Caki2 (cell line): ENCODE results near the gene CCDC88A. TPM values are rescaled to one million over a fixed set of nuclear protein-coding genes. Genes with fewer than 3 reads are reported as not detected.
"Not testable (repeated sequence)": the region's sequence is repeated elsewhere in the genome, so short reads cannot be mapped to it uniquely, and the experiment has no call there.

Experiments
- DNase-seq: peaks from one replicate; pipeline ENCODE4 v3.0.0-alpha.2; 2015; ENCODE audit warnings: low read depth
- in situ Hi-C: cut with HindIII; loops from 2 replicates; pipeline ENCODE4 v1.10.0; 2016; ENCODE audit warnings: low sequenced_read_pairs, low pct_unique_long_range_greater_than_20kb, mixed read lengths
- total RNA-seq: library from RNA; depleted of rRNA; stranded (reverse); fragments of >200 nt; shearing (Covaris generic); gene quantifications from 2 replicates; pipeline ENCODE4 v1.2.3, GENCODE V29; 2014; ENCODE audit warnings: low replicate concordance; rRNA removed

CCDC88A gene, protein sequence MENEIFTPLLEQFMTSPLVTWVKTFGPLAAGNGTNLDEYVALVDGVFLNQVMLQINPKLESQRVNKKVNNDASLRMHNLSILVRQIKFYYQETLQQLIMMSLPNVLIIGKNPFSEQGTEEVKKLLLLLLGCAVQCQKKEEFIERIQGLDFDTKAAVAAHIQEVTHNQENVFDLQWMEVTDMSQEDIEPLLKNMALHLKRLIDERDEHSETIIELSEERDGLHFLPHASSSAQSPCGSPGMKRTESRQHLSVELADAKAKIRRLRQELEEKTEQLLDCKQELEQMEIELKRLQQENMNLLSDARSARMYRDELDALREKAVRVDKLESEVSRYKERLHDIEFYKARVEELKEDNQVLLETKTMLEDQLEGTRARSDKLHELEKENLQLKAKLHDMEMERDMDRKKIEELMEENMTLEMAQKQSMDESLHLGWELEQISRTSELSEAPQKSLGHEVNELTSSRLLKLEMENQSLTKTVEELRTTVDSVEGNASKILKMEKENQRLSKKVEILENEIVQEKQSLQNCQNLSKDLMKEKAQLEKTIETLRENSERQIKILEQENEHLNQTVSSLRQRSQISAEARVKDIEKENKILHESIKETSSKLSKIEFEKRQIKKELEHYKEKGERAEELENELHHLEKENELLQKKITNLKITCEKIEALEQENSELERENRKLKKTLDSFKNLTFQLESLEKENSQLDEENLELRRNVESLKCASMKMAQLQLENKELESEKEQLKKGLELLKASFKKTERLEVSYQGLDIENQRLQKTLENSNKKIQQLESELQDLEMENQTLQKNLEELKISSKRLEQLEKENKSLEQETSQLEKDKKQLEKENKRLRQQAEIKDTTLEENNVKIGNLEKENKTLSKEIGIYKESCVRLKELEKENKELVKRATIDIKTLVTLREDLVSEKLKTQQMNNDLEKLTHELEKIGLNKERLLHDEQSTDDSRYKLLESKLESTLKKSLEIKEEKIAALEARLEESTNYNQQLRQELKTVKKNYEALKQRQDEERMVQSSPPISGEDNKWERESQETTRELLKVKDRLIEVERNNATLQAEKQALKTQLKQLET (N-terminal part only)
- 8.8 and 18.5 TPM in 2 replicates for total RNA-seq

DNA sequence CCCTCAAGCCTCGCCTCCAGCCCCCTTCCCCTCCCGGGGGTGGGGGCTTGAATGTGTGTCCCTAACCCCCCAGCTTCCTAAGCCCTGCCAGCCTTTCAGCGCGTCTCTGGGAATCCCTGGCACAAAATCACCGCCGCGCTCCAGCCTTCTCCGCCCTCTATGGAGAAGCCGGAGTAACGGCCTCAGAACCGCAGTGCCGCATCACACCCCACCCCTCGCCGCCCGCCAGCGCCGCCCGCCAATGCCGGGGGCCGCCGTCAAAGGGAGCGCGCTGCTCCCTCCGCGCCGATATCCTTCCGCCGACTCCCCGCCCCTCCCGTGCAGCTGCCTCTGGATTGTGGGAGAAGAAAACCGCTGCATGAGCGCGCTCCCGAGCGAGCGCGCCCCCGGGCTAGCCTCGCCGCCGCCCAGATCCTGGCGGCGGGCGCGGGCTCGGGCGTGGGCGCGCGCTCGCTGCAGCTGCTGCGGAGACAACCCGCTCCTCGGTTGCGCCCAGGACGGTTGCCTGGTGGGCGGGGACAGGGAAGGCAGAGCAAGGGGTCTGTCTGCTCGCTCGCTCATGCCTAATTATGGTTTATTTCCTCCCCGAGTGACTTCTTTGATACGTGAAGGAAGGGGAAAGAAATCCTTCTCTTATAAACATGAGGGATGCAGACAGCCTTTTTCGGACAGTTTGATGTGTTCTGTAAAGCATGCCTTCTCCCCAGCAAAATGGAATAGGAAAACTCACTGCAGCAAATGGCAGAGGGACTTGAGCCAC lies at the start of gene CCDC88A:
TSS of gene CCDC88A (minus strand) at position 178 of the 760 bp plus-strand sequence. CDS start 777 bp downstream, outside the sequence.
- in situ Hi-C loops = loop anchor here (10.0 kb wide), 1 partner anchor 85 kb away; no protein-coding TSS in a partner anchor
- peak; percentile 98 for DNase-seq

DNA sequence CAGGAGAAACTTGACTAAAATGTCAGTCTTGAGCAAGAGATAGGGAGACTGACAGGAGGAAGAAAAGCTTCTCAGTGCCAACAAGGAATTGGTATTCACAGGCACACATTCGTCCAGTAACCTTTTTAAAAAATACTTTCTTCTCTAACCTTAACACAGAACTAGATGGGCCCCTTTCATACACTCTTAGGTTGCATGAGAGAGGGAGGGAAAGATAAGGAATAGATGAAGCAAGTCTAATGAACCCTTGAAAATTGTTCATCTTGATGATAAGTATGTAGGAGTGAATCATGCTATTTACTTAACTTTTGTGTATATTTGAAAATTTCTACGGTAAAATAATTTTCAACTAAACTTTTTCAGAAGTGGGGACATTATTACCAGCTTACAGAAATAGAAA lies 42.0 kb upstream of the CCDC88A start:
- in situ Hi-C loops = no loop called here

DNA sequence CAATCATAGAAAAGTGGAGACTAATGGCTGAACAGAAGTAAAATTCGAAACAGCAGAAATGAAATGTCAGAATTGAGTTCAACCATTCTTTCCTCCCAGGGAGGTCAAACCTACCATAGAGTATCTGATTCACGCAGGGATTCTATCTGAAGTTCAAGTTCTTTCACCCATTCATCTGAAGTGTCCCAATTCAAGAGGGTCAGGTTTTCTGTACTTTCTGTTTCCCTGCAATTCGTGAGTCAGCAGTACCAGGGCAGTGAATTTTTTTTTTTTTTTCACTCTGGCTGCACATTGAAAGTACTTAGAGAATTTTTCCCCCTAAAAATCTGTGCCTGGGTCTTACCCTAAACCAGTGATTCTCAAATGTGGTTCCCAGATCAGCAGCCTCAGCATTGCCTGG lies 40.9 kb upstream of the CCDC88A start:
- DNase-seq = no peak
- in situ Hi-C loops = no loop called here

More for the DNA sequence above, 42.0 kb upstream of the CCDC88A start:
- no peak for DNase-seq

DNA sequence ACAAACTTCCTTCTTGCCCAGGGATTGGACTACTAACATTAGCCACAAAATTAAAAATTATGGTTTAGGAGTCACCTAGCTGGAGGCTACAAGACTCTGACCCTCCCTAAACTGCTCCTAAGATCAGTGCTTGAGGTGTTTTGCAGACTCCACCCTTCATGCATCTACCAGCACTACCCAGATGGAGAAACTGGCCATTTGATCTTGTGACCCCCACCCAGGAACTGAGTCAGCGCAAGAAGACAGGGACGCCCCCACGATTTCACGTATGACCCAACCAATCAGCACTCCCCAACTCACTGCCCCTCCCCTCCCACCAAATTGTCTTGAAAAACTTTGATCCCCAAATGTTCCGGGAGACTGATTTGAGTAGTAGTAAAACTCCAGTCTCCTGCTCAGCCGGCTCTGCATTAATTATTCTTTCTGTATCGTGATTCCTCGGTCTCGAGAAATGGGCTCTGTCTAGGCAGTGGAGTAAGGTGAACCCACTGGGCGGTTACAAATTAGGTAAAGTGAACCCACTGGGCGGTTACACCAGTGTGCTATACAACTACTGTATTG lies 40.1 kb upstream of the CCDC88A start:
- in situ Hi-C loops = no loop called here

DNA sequence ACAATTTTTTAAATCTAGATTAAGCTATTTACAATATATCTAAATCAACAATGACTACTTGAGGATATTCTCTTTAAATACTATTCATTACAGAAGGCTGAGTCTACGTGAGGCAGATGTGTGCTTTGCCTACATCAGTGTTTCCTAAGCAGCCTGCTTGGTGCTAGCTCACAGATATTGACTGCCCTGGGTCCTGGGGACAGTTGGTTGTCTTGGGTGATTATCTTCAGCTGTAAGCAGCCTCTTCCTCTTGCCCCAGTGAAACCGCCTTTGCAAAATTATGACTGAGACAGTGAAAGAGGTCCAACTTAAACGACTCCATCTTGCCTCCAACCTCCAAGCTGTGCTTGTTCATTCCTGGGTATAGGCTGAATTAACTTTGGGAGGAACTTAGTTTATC lies 39.6 kb upstream of the CCDC88A start:
- in situ Hi-C loops = no loop called here
- DNase-seq = no peak

More for the DNA sequence above, 40.1 kb upstream of the CCDC88A start:
- DNase-seq = no peak

DNA sequence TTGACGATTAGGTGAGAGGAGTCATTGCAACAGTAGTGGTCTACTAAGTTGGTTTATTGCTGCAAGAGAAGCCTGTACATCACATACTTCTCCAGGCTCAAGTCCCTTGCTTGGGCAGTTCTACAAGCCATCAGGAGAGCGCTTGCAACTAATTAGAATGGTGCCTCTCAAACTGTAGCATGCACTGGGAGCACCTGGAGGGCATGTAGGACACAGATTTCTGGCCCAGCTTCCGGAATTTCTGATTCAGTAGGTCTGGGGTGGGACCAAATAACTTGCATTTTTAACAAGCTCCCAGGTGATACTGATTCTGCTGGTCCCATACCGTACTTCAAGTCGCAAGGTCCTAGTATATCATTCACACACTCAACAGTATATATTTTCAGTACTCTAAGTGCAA lies 34.5 kb upstream of the CCDC88A start:
- DNase-seq = no peak
- in situ Hi-C loops = no loop called here

DNA sequence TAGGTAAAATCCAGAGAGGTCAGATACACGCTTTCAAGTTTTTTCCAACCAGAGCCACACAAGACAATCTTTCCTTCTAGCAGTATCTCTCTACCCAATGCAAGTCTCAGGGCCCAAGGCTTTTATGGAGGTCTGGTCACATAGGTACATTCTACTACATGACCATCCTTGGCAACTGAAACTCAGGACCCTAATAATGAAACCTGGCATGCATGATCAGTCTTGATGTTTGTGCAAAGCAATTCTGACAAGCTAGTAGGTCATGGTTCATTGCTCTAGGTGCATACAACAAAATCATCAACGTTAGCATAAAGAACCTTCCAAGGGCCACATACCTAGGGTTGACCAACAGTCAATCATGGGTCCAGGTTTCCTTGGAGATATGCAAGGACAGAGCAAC lies 33.2 kb upstream of the CCDC88A start:
- DNase-seq = no peak
- in situ Hi-C loops = no loop called here

DNA sequence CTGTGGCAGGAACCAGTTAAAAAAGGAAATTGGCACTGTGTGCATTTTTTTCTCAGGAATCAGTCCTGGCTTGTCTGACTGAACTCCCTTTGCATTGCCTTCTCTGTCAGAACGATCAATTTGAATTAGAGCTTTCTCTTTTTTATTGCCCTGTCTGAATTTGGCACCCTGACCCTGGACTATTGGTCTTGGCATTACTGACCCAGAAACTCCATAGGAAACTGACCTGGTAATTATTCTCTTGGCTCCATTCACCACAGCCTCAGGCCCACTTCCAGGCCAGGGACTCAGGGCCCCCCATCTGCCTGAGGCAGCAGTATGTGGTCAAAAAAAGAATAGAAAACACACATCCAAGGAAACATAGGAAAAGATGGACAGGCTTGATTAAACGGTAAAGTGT lies 32.0 kb upstream of the CCDC88A start:
- in situ Hi-C loops = no loop called here

DNA sequence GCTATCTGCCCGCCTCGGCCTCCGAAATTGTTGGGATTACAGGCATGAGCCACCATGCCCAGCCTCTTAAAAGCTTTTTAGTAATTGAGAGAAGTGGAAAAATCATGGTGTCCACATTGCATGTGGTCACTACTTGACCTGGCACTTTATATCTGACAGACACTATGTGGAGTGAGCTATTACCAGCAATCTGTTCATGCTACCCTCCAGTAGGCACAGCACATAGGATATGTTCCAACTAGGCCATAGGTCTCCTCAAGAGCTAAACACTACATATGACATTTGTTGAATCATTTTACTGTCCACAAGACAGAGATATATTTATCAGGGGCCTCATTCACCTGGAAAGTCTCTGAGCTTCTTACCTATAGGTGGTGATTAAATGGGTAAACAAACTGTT lies 30.4 kb upstream of the CCDC88A start:
- DNase-seq, in situ Hi-C loops: not testable (repeated sequence)

More for the DNA sequence above, 32.0 kb upstream of the CCDC88A start:
- DNase-seq = no peak

DNA sequence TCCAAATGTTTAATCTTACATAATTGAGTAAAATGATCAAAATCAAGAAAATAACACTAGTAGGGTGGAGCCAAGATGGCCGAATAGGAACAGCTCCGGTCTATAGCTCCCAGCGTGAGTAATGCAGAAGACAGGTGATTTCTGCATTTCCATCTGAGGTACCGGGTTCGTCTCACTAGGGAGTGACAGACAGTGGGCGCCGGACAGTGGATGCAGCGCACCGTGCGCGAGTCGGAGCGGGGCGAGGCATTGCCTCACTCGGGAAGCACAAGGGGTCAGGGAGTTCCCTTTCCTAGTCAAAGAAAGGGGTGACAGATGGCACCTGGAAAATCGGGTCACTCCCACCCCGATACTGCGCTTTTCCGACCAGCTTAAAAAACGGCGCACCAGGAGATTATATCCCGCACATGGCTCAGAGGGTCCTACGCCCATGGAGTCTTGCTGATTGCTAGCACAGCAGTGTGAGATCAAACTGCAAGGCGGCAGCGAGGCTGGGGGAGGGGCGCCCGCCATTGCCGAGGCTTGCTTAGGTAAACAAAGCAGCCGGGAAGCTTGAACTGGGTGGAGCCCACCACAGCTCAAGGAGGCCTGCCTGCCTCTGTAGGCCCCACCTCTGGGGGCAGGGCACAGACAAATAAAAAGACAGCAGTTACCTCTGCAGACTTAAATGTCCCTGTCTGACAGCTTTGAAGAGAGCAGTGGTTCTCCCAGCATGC lies 22.5 kb upstream of the CCDC88A start:
- DNase-seq, in situ Hi-C loops: not testable (repeated sequence)

DNA sequence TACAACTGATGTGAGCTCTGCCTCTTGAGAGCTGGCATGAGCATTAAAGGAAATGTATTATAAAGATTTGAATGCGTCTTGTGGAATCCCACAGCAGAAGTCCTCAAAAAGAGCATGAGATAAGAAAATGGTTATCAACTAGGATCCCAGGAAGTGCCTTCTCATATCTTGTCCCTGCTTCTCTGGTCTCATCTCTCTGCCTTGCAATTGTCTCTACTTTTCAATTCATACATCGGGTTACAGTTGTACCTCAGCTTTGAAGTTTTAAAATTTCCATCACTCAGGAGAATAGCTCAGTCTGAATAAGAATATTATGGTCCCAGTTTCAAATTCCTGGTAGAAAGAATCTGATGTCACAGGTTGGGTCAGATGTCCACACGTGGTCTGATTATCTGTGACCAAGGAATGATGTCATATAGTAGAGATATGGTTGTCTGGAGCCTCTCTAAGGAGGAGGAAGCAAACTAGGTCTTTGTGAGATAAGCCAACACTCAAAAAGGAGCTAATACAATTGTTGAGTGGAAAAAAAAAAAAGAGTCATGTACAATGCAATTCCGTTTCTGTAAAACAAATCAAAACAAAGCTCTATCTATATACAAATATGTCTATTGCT lies 21.7 kb upstream of the CCDC88A start:
- DNase-seq = no peak
- in situ Hi-C loops = no loop called here

DNA sequence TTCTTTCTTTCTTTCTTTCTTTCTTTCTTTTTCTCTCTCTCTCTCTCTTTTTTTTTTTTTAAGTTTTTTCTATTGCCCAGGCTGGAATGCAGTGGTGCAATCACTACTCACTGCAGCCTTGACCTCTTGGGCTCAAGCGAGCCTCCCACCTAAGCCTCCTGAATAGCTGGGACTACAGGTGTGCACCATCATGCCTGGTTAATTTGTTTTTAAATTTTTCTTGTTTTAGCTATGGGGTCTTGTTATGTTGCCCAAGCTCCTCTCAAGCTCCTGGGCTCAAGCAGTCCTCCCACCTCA lies 19.4 kb upstream of the CCDC88A start:
- no peak for DNase-seq
- in situ Hi-C loops = no loop called here

DNA sequence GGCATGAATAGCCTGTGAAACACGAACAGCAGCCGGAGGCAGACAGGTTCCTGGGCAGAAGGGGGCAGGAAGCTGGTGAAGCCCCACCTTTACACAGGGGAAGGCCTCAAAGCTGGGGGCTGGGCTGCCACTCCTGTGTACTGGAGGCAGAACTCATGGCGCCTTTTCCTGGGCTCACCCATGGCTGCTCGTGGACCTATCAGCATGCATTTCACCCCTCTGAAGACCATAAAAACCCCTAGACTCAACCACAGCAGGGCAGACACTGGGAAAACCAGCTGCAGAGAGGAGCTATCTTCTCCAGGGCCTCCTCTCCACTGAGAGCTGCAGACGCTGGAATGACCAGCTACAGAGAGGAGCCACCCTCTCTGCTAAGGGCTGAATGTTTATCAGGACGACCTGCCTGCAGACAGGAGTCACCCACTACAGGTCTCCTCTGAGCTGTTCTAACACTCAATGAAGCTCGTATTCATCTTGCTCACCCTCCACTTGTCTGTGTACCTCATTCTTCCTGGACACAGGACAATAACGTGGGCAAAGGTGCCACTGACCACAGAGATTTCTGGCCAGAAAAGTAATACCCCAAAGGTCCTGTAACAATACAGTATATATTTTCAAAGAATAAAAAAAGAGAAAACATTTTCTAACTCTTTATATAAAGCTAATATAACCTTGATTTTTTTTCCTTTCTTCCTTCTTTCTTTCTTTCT lies 18.9 kb upstream of the CCDC88A start:
- in situ Hi-C loops = no loop called here
- DNase-seq = no peak

DNA sequence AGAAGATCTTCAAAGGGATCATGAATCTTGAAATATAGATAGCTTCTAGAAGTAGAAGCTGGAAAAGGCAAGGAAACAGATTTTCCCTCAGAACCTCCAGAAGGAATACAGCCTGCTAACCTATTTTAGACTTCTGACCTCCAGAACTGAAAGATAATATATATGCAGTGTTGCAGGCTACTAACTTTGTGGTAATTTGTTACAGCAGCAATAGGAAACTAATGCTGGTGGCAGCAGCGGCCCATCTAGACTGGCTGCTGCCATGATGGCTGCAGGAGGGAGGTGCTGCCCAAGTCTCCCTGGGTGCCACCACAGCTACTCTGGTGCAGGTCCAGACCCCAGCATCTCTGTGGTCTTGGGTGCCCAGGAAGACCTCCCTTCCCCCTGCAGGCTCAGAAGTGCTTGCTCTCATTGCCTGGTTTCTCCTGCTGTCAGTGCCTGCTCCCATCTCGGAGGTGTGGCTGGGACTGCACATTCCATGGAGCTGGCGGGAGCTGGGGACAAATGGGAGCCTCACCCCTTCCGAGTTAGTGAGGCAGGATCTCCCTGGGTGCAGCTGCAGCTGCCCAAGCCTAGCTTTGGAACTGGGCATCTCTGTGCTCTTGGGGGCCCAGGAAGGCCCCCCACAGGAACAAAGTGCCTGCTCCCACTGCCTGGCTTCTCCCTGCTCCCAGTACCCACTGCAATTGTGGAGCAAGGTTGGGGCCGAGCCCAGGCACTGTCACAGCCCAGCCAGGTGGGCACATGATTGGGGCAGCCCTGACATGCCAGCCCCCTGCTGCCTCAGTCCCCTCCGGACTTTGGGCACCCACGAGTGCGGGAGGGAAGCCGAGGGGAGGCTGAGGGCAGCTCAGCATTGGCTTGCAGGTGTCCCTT lies 18.1 kb upstream of the CCDC88A start:
- DNase-seq = no peak
- in situ Hi-C loops = no loop called here

DNA sequence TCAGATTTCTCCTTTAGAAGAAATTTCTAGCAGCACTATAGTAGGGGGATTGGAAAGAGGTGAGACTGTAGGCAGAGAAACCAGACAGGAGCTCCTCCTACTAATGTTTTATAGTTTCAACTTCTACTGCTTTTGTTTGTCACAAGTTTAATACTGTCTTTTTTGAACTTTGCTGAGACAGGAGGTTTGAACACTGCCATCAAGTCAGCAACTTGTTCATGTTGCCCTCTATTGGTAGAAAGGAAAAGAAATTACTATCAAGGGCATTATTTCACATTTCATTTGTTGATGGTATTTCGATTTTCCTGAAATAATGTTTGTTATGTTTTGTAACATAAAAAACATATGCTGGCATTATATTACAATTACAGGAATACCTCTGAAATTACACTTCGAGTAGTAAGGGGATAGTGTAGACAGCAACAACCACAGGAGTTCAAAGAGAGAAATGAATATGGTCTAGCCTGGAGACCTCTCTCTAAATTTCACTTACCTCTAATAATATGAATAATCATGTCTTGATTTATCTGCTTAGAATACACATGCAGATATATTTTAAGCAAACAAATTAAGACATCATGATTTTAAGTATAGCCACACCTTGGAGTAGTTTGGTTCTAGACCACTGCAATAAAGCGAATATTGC lies 12.4 kb upstream of the CCDC88A start:
- peak; percentile 51 for DNase-seq
- in situ Hi-C loops = no loop called here
